ENCODE data around the gene RAB11A. TPM values are rescaled to one million over a fixed set of nuclear protein-coding genes. Genes with fewer than 3 reads are reported as not detected.

Gene RAB11A
- total RNA-seq, 6 experiments from 2014 or later, result 50.3 to 110 (median 81.6) TPM

DNA sequence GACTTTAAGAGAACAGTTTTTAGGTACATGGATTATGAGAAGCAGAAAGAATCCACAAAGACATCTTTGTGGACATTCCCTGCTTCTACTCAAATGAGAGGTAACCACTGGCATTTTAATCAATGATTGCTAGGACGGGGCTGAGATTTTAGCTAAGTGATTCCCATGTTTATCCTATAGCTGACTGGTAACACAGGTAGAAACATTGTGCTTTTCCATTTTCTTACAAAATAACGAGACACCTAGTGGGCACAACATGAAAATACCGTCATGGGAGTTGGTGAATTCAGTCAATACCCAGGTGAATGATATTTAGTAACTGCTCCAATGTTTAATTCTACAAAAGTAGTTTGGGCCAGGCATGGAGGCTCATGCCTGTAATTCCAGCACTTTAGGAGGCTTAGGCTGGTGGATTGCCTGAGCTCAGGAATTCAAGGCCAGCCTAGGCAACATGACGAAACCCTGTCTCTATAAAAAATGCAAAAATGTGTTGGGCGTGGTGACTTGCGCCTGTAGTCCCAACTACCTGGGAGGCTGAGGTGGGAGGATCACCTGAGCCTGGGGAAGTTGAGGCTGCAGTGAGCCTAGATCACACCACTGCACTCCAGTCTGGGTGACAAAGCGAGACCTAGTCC is 40.0 kb upstream of the RAB11A start:
- Histone ChIP-seq H3K4me3 (no peak overlapping the region), H3K4me1 (peaks cover 0 to 28% (median 13%) of the 10 kb centered on the region in 4 donors), H3K27ac (no peak overlapping the region), H3K27me3 (no peaks in the 10 kb centered on the region), H3K36me3 (no peaks in the 10 kb centered on the region), H3K9me3 (no peaks in the 10 kb centered on the region)
- ATAC-seq (peak in 3 of 4 donors; percentile 14 to 29 (median 21)), DNase-seq (no peak)
- no peak for TF ChIP-seq POLR2A (IDR thresholded peaks at IDR 0.05)
- TF ChIP-seq, protein P1, sequence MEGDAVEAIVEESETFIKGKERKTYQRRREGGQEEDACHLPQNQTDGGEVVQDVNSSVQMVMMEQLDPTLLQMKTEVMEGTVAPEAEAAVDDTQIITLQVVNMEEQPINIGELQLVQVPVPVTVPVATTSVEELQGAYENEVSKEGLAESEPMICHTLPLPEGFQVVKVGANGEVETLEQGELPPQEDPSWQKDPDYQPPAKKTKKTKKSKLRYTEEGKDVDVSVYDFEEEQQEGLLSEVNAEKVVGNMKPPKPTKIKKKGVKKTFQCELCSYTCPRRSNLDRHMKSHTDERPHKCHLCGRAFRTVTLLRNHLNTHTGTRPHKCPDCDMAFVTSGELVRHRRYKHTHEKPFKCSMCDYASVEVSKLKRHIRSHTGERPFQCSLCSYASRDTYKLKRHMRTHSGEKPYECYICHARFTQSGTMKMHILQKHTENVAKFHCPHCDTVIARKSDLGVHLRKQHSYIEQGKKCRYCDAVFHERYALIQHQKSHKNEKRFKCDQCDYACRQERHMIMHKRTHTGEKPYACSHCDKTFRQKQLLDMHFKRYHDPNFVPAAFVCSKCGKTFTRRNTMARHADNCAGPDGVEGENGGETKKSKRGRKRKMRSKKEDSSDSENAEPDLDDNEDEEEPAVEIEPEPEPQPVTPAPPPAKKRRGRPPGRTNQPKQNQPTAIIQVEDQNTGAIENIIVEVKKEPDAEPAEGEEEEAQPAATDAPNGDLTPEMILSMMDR (IDR thresholded peaks at IDR 0.05), result peak; percentile 50 to 58 (median 54)
- 54% methylated on average over 7 of the region's 7 CpGs for WGBS (ENCODE audit: insufficient coverage, low coverage, low lambda C conversion rate, missing lambda C conversion rate)
- intact Hi-C loops (cut with DNase I), result no loop called here

GRCh38 chr15:65832549-65833364 is 36.5 kb upstream of the RAB11A start:
- WGBS (ENCODE audit: insufficient coverage, low coverage, low lambda C conversion rate, missing lambda C conversion rate), result 2% methylated on average over 6 of the region's 8 CpGs
- Histone ChIP-seq H3K4me1 (peaks cover 0 to 30% (median 13%) of the 10 kb centered on the region in 4 donors), H3K4me3 (peak overlapping the region in 2 of 3 donors; percentile 48 to 51), H3K27ac (peak overlapping the region; percentile 58 to 96 (median 96)), H3K9me3 (no peaks in the 10 kb centered on the region), H3K36me3 (no peaks in the 10 kb centered on the region), H3K27me3 (no peaks in the 10 kb centered on the region)
- ATAC-seq (peak; percentile 87 to 94 (median 90)), DNase-seq (peak; percentile 73 to 93 (median 81))
- TF ChIP-seq POLR2A (IDR thresholded peaks at IDR 0.05), result peak; percentile 62
- TF ChIP-seq, protein P1 (IDR thresholded peaks at IDR 0.05), result peak in 3 of 4 donors; percentile 10 to 16 (median 14)
- intact Hi-C loops (cut with DNase I), result no loop called here

DNA sequence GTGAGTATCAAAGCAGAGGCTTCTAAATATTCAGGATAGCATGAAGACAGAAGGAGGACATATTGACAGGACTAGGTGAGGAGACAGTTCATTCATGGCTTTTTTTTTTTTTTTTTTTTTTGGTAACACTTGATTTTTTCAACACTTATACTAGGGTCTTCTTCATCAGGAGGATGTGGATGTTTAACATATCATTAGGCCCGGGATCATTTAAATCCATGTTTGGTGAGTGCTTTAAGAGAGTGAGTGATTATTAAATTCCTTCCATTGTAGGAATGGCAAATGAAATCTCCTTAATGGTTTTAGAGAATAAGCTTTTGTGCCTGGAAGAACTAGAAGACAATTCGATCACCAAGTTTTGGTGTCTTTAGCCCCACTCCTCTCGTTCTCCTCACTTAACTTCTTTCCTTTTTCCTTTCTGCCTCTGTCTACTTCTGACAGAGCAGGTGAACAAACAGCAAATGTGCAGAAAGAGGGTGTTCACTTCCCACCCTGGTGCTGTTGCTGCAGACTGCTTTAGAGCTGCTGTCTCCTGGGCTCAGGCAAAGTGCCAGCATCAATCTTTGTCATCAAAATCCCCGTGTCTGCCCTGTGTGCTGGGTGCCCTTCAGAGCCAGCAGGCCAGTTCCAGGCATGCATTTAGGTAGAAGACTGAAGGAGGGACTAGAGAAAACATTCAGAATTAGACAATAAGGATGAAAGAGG is 35.6 kb upstream of the RAB11A start:
- H3K27ac ChIP-seq, result peak overlapping the region; percentile 58 to 96 (median 96)
- ATAC-seq (peak; percentile 27 to 47 (median 38)), DNase-seq (peak; percentile 69 to 73 (median 71))
- H3K36me3 ChIP-seq, result no peaks in the 10 kb centered on the region
- 40% methylated on average over 4 of the region's 4 CpGs for WGBS (ENCODE audit: insufficient coverage, low coverage, low lambda C conversion rate, missing lambda C conversion rate)
- H3K27me3 ChIP-seq, result no peaks in the 10 kb centered on the region
- H3K9me3 ChIP-seq, result no peaks in the 10 kb centered on the region
- H3K4me3 ChIP-seq, result no peak overlapping the region
- no peak for TF ChIP-seq POLR2A (IDR thresholded peaks at IDR 0.05)
- TF ChIP-seq, protein P1 (IDR thresholded peaks at IDR 0.05), result no peak
- intact Hi-C loops (cut with DNase I), result no loop called here
- peaks cover 0 to 30% (median 13%) of the 10 kb centered on the region in 4 donors for H3K4me1 ChIP-seq

- Histone ChIP-seq H3K9me3 (no peaks in the 10 kb centered on the region), H3K27me3 (no peaks in the 10 kb centered on the region), H3K27ac (no peak overlapping the region), H3K4me3 (no peak overlapping the region), H3K4me1 (peaks cover 0 to 33% (median 13%) of the 10 kb centered on the region in 4 donors), H3K36me3 (no peaks in the 10 kb centered on the region)
- DNase-seq, result no peak
- WGBS (ENCODE audit: insufficient coverage, low coverage, low lambda C conversion rate, missing lambda C conversion rate), result 93% methylated on average over 8 of the region's 8 CpGs
- intact Hi-C loops (cut with DNase I), result no loop called here
- TF ChIP-seq POLR2A (IDR thresholded peaks at IDR 0.05), result no peak
- TF ChIP-seq, protein P1 (IDR thresholded peaks at IDR 0.05), result no peak
- no peak for ATAC-seq
Measured at GRCh38 chr15:65834603-65835282, 34.5 kb upstream of the RAB11A start.

Data from right lobe of liver (tissue), 6 donors.